Astrocyte (in vitro differentiated cells and primary cell): Measurements from ENCODE around the gene TIMP2. TPM values are rescaled to one million over a fixed set of nuclear protein-coding genes. Genes with fewer than 3 reads are reported as not detected.
A peak's percentile ranks its signal among the peaks of the same experiment; 100 is the strongest.

Source experiments
- DNase-seq: peaks from one replicate; pipeline ENCODE4 v3.0.0-alpha.2; 2010; ENCODE audit warnings: low read depth
- FAIRE-seq: peaks from 2 replicates; lab custom pipeline; 2011; peaks lifted over from hg19 to GRCh38; lab: Jason Lieb, UNC
- H2AFZ ChIP-seq: 2 replicates; pipeline ENCODE4 v1.6.0; 2012; ENCODE audit warnings: low read depth, low read length, inconsistent platforms
- H3K27ac ChIP-seq: 2 replicates; pipeline ENCODE4 v1.5.1; 2011; ENCODE audit warnings: low read depth, low read length, inconsistent platforms
- H3K27me3 ChIP-seq: 2 replicates; pipeline ENCODE4 v1.6.0; 2011; ENCODE audit warnings: low read length, inconsistent platforms; ENCODE audit not compliant: insufficient read depth
- H3K36me3 ChIP-seq: 2 replicates; pipeline ENCODE4 v1.5.1; 2011; ENCODE audit warnings: low read length, inconsistent platforms; ENCODE audit not compliant: insufficient read depth
- H3K4me1 ChIP-seq: 2 replicates; pipeline ENCODE4 v1.5.1; 2011; ENCODE audit warnings: low read length, inconsistent platforms; ENCODE audit not compliant: insufficient read depth
- H3K4me2 ChIP-seq: 2 replicates; pipeline ENCODE4 v1.6.0; 2012; ENCODE audit warnings: low read length, inconsistent platforms
- H3K4me3 ChIP-seq: 2 replicates; pipeline ENCODE4 v1.5.1; 2011; ENCODE audit warnings: low read depth, mild to moderate bottlenecking, low read length, inconsistent platforms; ENCODE audit not compliant: insufficient read depth
- H3K79me2 ChIP-seq: 2 replicates; pipeline ENCODE4 v1.6.0; 2012; ENCODE audit warnings: mild to moderate bottlenecking, low read length, inconsistent platforms; ENCODE audit not compliant: insufficient read depth
- H3K9ac ChIP-seq: 2 replicates; pipeline ENCODE4 v1.6.0; 2012; ENCODE audit warnings: mild to moderate bottlenecking, low read length, inconsistent platforms
- H3K9me3 ChIP-seq: 2 replicates; pipeline ENCODE4 v1.5.1; 2012; ENCODE audit warnings: low read depth, mild to moderate bottlenecking, low read length, inconsistent platforms; ENCODE audit not compliant: insufficient read depth
- H4K20me1 ChIP-seq: 2 replicates; pipeline ENCODE4 v1.6.0; 2012; ENCODE audit warnings: low read length, inconsistent platforms; ENCODE audit not compliant: insufficient read depth
- H3K27ac Mint-ChIP-seq: one replicate; pipeline ENCODE4 v1.8.0; 2021; ENCODE audit warnings: mild to moderate bottlenecking, mixed read lengths; ENCODE audit not compliant: unreplicated experiment
- H3K27me3 Mint-ChIP-seq: one replicate; pipeline ENCODE4 v1.8.0; 2021; ENCODE audit warnings: low read depth, mixed read lengths; ENCODE audit not compliant: unreplicated experiment
- H3K36me3 Mint-ChIP-seq: one replicate; pipeline ENCODE4 v1.8.0; 2021; ENCODE audit warnings: low read depth, mixed read lengths; ENCODE audit not compliant: unreplicated experiment
- H3K4me1 Mint-ChIP-seq: one replicate; pipeline ENCODE4 v1.8.0; 2021; ENCODE audit warnings: low read depth, mixed read lengths; ENCODE audit not compliant: unreplicated experiment
- H3K4me3 Mint-ChIP-seq: one replicate; pipeline ENCODE4 v1.8.0; 2021; ENCODE audit warnings: mild to moderate bottlenecking, moderate library complexity, mixed read lengths; ENCODE audit not compliant: unreplicated experiment
- H3K9me3 Mint-ChIP-seq: one replicate; pipeline ENCODE4 v1.8.0; 2021; ENCODE audit warnings: mild to moderate bottlenecking, mixed read lengths; ENCODE audit not compliant: unreplicated experiment
- CTCF ChIP-seq: IDR thresholded peaks from 2 replicates; pipeline ENCODE4 v1.5.1; 2011; ENCODE audit warnings: low read depth, mild to moderate bottlenecking, inconsistent platforms, low read length, moderate library complexity; ENCODE audit not compliant: insufficient read depth
- EZH2 ChIP-seq: IDR thresholded peaks from 2 replicates; pipeline ENCODE4 v1.6.1; 2012; ENCODE audit warnings: mild to moderate bottlenecking, low read length, inconsistent platforms; ENCODE audit not compliant: insufficient read depth
- total RNA-seq: library from RNA; stranded (reverse); gene quantifications from 2 replicates; pipeline ENCODE4 v1.2.1, GENCODE V29; 2021

Gene TIMP2
- total RNA-seq, 1 donor from 2014 or later, result 184 TPM

GRCh38 chr17:78940258-78940657, 15.1 kb upstream of the TIMP2 start:
- peak overlapping the region; percentile 21 for H3K27ac ChIP-seq
- DNase-seq (no peak), FAIRE-seq (peak; percentile 29)
- TF ChIP-seq CTCF (no peak), EZH2 (no peak)
- no peaks in the 10 kb centered on the region for H4K20me1 ChIP-seq
- H3K4me2 ChIP-seq, result no peak overlapping the region
- H3K36me3 Mint-ChIP-seq, result no peaks in the 10 kb centered on the region
- H3K27me3 ChIP-seq, result no peaks in the 10 kb centered on the region
- H3K4me3 Mint-ChIP-seq, result no peak overlapping the region
- H3K36me3 ChIP-seq, result no peaks in the 10 kb centered on the region
- H3K9me3 ChIP-seq, result no peaks in the 10 kb centered on the region
- no peak overlapping the region for H3K4me3 ChIP-seq
- H3K9ac ChIP-seq, result no peak overlapping the region
- H3K27ac Mint-ChIP-seq, result no peak overlapping the region
- peaks cover 10% of the 10 kb centered on the region for H3K27me3 Mint-ChIP-seq
- no peaks in the 10 kb centered on the region for H3K9me3 Mint-ChIP-seq
- H3K4me1 ChIP-seq, result peaks cover 33% of the 10 kb centered on the region
- peaks cover 17% of the 10 kb centered on the region for H3K4me1 Mint-ChIP-seq
- H2AFZ ChIP-seq, result no peak overlapping the region
- H3K79me2 ChIP-seq, result no peaks in the 10 kb centered on the region

- H3K36me3 ChIP-seq, result no peaks in the 10 kb centered on the region
- Mint-ChIP-seq H3K36me3 (no peaks in the 10 kb centered on the region), H3K4me1 (peaks cover 21% of the 10 kb centered on the region), H3K4me3 (no peak overlapping the region), H3K9me3 (no peaks in the 10 kb centered on the region), H3K27me3 (peaks cover 7% of the 10 kb centered on the region), H3K27ac (no peak overlapping the region)
- FAIRE-seq (no peak), DNase-seq (peak; percentile 53)
- H3K27ac ChIP-seq, result peak overlapping the region; percentile 42
- no peaks in the 10 kb centered on the region for H3K9me3 ChIP-seq
- H4K20me1 ChIP-seq, result no peaks in the 10 kb centered on the region
- H3K4me2 ChIP-seq, result peak overlapping the region; percentile 54
- peaks cover 40% of the 10 kb centered on the region for H3K4me1 ChIP-seq
- TF ChIP-seq EZH2, result no peak
- no peak for TF ChIP-seq CTCF
- H3K4me3 ChIP-seq, result no peak overlapping the region
- H3K9ac ChIP-seq, result peak overlapping the region; percentile 46
- H2AFZ ChIP-seq, result no peak overlapping the region
- H3K27me3 ChIP-seq, result no peaks in the 10 kb centered on the region
- H3K79me2 ChIP-seq, result no peaks in the 10 kb centered on the region
These were observed 14.4 kb upstream of the TIMP2 start for GRCh38 chr17:78939615-78940014.

- no peak overlapping the region for H3K27ac ChIP-seq
- no peak overlapping the region for H3K9ac ChIP-seq
- no peaks in the 10 kb centered on the region for H4K20me1 ChIP-seq
- FAIRE-seq, result no peak
- peak overlapping the region; percentile 26 for H3K27ac Mint-ChIP-seq
- peaks cover 2% of the 10 kb centered on the region for H3K27me3 Mint-ChIP-seq
- peaks cover 38% of the 10 kb centered on the region for H3K4me1 Mint-ChIP-seq
- DNase-seq, result no peak
- H3K79me2 ChIP-seq, result no peaks in the 10 kb centered on the region
- no peaks in the 10 kb centered on the region for H3K9me3 Mint-ChIP-seq
- H3K27me3 ChIP-seq, result no peaks in the 10 kb centered on the region
- no peak overlapping the region for H3K4me3 Mint-ChIP-seq
- H3K9me3 ChIP-seq, result no peaks in the 10 kb centered on the region
- no peak overlapping the region for H3K4me2 ChIP-seq
- TF ChIP-seq CTCF (no peak), EZH2 (no peak)
- H2AFZ ChIP-seq, result no peak overlapping the region
- H3K4me1 ChIP-seq, result peaks cover 60% of the 10 kb centered on the region
- H3K36me3 ChIP-seq, result no peaks in the 10 kb centered on the region
- no peaks in the 10 kb centered on the region for H3K36me3 Mint-ChIP-seq
- H3K4me3 ChIP-seq, result no peak overlapping the region
These were observed 12.4 kb upstream of the TIMP2 start for GRCh38 chr17:78937561-78937960.
